Peyer's patch (tissue), 4 donors: Measurements from ENCODE around the gene PALM2AKAP2. TPM values are rescaled to one million over a fixed set of nuclear protein-coding genes. Genes with fewer than 3 reads are reported as not detected.
"Not testable (repeated sequence)": the region's sequence is repeated elsewhere in the genome, so short reads cannot be mapped to it uniquely, and the experiment has no call there.

Source experiments
- DNase-seq, 3 donors: peaks; one replicate each; pipeline ENCODE4 v3.0.0-alpha.2; 2017 to 2019
- H3K27ac ChIP-seq, 4 donors: fragments of 200-600 bp; sonication (generic); one replicate each; pipeline ENCODE4 v1.5.1; 2016 to 2019
- H3K27me3 ChIP-seq, 2 donors: fragments of 200-600 bp; sonication (generic); one replicate each; pipeline ENCODE4 v1.5.1; 2019
- H3K36me3 ChIP-seq, 3 donors: fragments of 200-600 bp; sonication (generic); one replicate each; pipeline ENCODE4 v1.5.1; 2016 to 2019
- H3K4me1 ChIP-seq, 4 donors: fragments of 200-600 bp; sonication (generic); one replicate each; pipeline ENCODE4 v1.5.1; 2016 to 2019
- H3K4me3 ChIP-seq, 4 donors: fragments of 200-600 bp; sonication (generic); 1 replicate in 3 of 4; 2 replicates in 1 of 4; pipeline ENCODE4 v1.5.1; 2016 to 2019; ENCODE audit warnings: mild to moderate bottlenecking in 1 of 4
- H3K9me3 ChIP-seq, 4 donors: fragments of 200-600 bp; sonication (generic); one replicate each; pipeline ENCODE4 v1.5.1; 2016 to 2019; ENCODE audit warnings: mild to moderate bottlenecking in 1 of 4
- POLR2A ChIP-seq, 2 donors: fragments of 450-650 bp; IDR thresholded peaks; one replicate each; pipeline ENCODE4 v1.5.1; 2017; ENCODE audit warnings: antibody characterized with exemption in 2 of 2, mild to moderate bottlenecking in 2 of 2, moderate library complexity in 2 of 2
- total RNA-seq, 4 donors: library from RNA; depleted of rRNA; stranded (reverse); fragments of >200 nt; gene quantifications; one replicate each; pipeline ENCODE4 v1.1.0, GENCODE V29; 2016
- TF ChIP-seq, protein P1 (sequence below), 6 experiments: fragments of 450-650 bp in 4 of 6; fragments of 200-600 bp in 2 of 6; sonication (generic) in 1 of 6; IDR thresholded peaks; one replicate each; pipeline ENCODE4 v1.5.1; 2017 to 2019; ENCODE audit warnings: antibody characterized with exemption in 6 of 6, mild to moderate bottlenecking in 3 of 6, moderate library complexity in 1 of 6

Gene PALM2AKAP2
- total RNA-seq, 4 donors from 2014 or later = 1.9 to 3.3 TPM; not detected in 2

- Histone ChIP-seq H3K27ac (peak overlapping the region in 1 of 4 donors; percentile 13), H3K4me3 (no peak overlapping the region)
Observed at GRCh38 chr9:109817846-109818472, 38.0 kb downstream of the PALM2AKAP2 start.

DNA sequence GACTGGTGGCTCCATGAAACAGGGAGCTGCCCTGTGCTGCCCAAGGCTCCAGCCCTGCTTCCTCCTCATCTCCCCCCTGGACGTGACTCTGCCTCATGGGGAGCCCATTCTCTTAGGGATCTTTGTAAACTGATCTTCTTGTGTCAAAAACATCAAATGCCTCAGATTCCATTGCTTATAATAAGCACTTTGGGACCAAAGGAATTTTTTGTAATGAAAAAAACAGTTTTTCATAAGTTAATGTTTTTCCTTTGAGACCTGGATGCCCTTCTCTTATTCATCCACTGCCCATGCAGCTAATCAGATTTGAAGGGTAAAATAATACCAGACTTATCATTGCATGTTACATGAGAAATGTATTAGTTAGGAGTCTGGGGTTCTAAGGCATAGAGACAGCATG is 41.7 kb downstream of the PALM2AKAP2 start:
- TF ChIP-seq POLR2A (IDR thresholded peaks at IDR 0.05) = no peak
- TF ChIP-seq, protein P1, sequence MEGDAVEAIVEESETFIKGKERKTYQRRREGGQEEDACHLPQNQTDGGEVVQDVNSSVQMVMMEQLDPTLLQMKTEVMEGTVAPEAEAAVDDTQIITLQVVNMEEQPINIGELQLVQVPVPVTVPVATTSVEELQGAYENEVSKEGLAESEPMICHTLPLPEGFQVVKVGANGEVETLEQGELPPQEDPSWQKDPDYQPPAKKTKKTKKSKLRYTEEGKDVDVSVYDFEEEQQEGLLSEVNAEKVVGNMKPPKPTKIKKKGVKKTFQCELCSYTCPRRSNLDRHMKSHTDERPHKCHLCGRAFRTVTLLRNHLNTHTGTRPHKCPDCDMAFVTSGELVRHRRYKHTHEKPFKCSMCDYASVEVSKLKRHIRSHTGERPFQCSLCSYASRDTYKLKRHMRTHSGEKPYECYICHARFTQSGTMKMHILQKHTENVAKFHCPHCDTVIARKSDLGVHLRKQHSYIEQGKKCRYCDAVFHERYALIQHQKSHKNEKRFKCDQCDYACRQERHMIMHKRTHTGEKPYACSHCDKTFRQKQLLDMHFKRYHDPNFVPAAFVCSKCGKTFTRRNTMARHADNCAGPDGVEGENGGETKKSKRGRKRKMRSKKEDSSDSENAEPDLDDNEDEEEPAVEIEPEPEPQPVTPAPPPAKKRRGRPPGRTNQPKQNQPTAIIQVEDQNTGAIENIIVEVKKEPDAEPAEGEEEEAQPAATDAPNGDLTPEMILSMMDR (IDR thresholded peaks at IDR 0.05) = no peak
- H3K4me3 ChIP-seq = no peak overlapping the region
- H3K27ac ChIP-seq = no peak overlapping the region
- H3K27me3 ChIP-seq = no peaks in the 10 kb centered on the region
- no peak for DNase-seq
- H3K36me3 ChIP-seq = no peaks in the 10 kb centered on the region
- H3K4me1 ChIP-seq = no peaks in the 10 kb centered on the region
- no peaks in the 10 kb centered on the region for H3K9me3 ChIP-seq

More at GRCh38 chr9:109817846-109818472, 38.0 kb downstream of the PALM2AKAP2 start:
- Histone ChIP-seq H3K9me3 (no peaks in the 10 kb centered on the region), H3K4me1 (no peaks in the 10 kb centered on the region), H3K27me3 (no peaks in the 10 kb centered on the region), H3K36me3 (no peaks in the 10 kb centered on the region)
- TF ChIP-seq, protein P1 (IDR thresholded peaks at IDR 0.05) = peak in 5 of 6 experiments; percentile 61 to 93 (median 86)
- TF ChIP-seq POLR2A (IDR thresholded peaks at IDR 0.05) = no peak
- DNase-seq = peak in 2 of 3 donors; percentile 37 to 84

DNA sequence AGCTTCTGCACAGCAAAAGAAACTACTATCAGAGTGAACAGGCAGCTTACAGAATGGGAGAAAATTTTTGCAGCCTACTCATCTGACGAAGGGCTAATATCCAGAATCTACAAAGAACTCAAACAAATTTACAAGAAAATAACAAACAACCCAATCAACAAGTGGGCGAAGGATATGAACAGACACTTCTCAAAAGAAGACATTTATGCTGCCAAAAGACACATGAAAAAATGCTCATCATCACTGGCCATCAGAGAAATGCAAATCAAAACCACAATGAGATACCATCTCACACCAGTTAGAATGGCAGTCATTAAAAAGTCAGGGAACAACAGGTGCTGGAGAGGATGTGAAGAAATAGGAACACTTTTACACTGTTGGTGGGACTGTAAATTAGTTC is 45.4 kb downstream of the PALM2AKAP2 start:
- H3K27ac ChIP-seq, H3K9me3 ChIP-seq, H3K4me1 ChIP-seq, H3K4me3 ChIP-seq, H3K36me3 ChIP-seq, DNase-seq, H3K27me3 ChIP-seq: not testable (repeated sequence)

DNA sequence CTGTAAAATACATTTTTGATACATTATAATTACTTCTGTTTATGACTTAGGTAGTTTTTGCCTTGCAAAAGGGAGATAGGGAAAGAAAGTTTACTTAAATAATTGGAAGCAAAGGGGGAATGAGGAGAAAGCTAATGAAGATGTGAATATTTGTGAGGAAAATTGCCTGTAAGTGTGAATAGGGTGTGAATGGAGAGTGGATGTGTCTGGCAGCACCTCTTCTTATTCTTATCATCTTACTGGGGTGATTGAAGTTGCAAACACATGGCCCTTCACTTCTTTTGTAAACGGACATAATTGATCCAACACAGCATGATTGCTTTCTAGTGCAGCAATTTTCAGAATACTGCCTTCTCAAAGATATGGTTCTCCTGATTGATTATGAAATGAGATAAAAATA is 46.6 kb downstream of the PALM2AKAP2 start:
- Histone ChIP-seq H3K27me3 (no peaks in the 10 kb centered on the region), H3K36me3 (no peaks in the 10 kb centered on the region), H3K4me1 (no peaks in the 10 kb centered on the region), H3K4me3 (no peak overlapping the region), H3K9me3 (no peaks in the 10 kb centered on the region), H3K27ac (no peak overlapping the region)
- TF ChIP-seq, protein P1 (IDR thresholded peaks at IDR 0.05) = no peak
- no peak for TF ChIP-seq POLR2A (IDR thresholded peaks at IDR 0.05)
- no peak for DNase-seq

GRCh38 chr9:109828254-109828653 is 48.3 kb downstream of the PALM2AKAP2 start:
- Histone ChIP-seq H3K4me3 (no peak overlapping the region), H3K36me3 (no peaks in the 10 kb centered on the region), H3K27me3 (no peaks in the 10 kb centered on the region), H3K9me3 (no peaks in the 10 kb centered on the region), H3K4me1 (no peaks in the 10 kb centered on the region), H3K27ac (no peak overlapping the region)
- DNase-seq = no peak
- TF ChIP-seq, protein P1 (IDR thresholded peaks at IDR 0.05) = no peak
- TF ChIP-seq POLR2A (IDR thresholded peaks at IDR 0.05) = no peak
